ENCODE results near the gene SMIM41.

SMIM41 gene

GRCh38 chr12:52063082-52063924 is 16.2 kb upstream of the SMIM41 start:
- no peak for DNase-seq (ENCODE audit: low read depth in 4 of 4, low spot score in 1 of 4)

DNA sequence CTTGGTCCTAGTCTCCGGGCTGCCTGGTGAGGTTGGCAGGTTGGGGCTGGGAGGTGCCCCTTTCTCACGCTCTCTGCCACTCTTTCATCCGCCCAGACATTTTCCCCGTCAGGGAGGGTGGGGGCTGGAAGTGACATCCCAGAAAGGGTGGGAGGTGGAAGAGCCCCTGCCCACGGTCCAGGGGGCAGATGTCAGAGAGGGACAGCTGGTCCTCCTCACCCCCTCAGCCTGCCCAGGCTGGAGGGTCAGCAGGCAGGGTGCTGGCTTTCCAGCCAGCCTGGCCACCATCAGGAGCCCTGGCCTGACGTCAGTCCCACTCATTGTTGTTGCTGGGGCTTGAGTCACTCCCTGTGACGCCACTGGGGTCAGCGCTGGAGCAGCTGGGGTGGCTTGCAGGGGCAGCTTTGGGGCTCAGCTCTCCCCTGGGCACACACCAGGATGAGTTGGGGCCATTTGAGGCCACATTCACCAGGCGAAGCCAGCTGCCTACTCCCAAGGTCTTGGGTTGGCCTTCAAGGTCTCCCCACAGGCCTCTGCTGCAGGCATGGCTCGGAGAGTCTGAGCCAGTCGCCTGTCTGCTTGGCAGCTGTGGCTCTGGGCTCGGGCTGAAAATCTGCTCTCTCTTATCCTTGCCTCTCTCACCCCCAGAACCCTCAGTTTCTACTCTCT is 15.4 kb upstream of the SMIM41 start:
- no peak for DNase-seq (ENCODE audit: low read depth in 4 of 4, low spot score in 1 of 4)

DNA sequence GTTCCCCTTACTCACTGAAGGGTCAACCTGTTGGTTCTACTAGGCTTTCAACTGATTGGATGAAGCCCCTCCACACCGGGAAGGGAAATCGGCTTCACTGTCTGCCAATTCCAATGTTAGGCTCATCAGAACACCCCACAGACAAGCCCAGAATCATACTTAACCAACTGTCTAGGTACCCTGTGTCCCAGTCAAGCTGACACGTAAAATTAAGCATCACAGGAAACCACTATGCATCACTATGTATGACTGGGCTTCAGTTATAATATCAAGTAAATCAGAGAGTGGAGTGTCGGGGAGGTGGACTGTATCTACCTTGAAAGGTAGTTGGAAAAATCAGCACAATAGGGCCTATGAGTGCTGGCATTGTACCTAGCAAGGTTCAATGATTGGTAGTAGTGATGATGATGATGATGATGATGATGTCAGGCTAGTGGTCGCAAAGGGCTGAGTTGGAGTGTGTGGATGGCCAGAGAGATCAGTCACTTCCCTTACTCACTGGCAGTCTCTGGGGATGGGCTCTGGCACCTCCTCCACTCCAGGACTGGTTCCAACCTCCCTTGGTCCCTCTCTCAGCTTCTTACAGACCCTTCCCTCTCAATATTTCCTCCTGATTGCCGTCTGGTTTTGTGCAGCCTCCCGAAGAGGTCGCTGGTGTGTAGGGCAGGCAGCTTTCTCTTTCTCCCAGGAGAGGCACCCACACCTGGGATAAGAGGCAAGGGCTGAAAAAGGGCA is 13.0 kb upstream of the SMIM41 start:
- DNase-seq (ENCODE audit: low read depth in 4 of 4, low spot score in 1 of 4), result no peak

GRCh38 chr12:52067081-52067374 is 12.5 kb upstream of the SMIM41 start:
- no peak for DNase-seq (ENCODE audit: low read depth in 4 of 4, low spot score in 1 of 4)

DNA sequence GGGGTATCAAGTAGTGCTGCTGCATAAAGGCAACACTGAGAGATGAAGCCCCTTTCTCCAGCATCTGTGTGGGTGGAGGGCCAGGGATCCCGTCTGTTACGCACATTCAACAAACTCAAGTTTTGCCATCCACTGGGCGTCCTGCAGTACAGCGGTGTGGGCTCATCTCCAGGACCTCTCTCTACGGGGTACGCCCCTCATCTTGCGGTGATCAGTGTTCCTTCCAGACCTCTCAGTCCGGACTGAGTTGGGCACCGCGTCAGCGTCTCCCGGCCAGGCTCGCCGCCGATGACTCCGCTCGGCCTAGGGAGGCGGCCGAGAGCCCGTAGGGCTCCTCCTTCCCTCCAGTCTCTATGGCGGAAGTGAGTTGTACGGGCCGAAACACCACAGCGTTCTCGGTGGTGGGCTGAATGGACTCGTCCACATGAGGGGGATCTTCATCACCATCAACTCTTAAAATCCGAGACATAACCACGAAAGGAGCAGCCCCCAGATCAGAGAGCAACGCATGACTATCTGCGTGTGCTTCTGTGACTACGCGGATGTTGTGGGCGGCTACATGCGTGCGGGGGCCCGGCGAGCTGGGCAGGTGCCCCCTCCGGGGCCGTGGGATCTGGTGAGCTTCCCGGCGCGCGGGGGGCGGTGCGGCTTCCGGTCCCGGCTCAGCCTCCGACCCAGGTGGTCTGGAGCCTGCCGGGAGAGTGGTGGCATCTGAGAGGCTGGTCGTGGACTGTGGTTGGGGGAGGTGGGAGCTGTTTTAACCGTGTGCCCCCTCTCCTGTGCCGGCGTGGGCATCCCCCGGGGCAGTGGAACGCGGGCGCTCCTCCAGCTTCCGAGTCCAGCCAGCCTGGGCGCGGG is 9.9 kb upstream of the SMIM41 start, which contains the start of gene ATG101:
Gene ATG101 (plus strand): TSS at position 652 of the 858 bp plus-strand sequence. CDS start 3,673 bp downstream, outside the sequence.
- peak; percentile 59 to 79 (median 73) for DNase-seq (ENCODE audit: low read depth in 4 of 4, low spot score in 1 of 4)

DNA sequence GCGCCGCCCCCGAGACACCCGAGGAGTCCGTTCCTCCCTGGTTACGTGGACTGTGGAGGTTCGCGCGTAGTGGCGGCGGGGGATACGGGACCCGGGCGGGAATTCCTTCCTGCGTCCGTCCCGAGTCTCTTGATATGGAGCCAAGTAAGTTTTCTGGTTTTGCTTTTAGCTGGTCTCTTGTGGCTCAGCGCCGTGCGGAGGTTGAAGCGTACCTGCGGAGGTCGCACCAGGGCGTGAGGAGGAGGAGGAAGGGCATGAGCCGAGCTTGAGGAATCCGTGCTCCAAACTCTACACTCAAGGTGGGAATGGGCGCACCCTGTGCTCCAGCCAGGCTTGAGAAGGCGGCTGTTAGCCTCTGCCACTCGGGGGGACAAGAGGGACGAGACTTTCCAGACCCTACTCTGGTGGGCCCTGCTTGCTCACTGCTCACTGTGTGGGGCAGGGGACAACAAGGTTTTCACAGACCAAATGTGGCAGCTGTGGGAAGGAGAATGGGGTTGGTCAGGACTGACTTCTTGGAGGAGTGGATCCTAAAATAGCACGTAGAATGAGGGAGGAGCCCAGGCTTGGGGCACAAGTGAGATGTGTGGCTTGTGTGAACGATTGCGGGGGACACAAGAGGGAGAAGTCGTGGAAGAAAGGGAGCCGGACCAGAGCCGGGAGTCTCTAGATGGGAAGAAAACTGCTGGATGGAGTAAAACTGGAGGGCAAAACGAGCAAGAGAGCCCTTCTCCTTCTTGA is 9.1 kb upstream of the SMIM41 start:
- DNase-seq (ENCODE audit: low read depth in 4 of 4, low spot score in 1 of 4), result no peak

DNA sequence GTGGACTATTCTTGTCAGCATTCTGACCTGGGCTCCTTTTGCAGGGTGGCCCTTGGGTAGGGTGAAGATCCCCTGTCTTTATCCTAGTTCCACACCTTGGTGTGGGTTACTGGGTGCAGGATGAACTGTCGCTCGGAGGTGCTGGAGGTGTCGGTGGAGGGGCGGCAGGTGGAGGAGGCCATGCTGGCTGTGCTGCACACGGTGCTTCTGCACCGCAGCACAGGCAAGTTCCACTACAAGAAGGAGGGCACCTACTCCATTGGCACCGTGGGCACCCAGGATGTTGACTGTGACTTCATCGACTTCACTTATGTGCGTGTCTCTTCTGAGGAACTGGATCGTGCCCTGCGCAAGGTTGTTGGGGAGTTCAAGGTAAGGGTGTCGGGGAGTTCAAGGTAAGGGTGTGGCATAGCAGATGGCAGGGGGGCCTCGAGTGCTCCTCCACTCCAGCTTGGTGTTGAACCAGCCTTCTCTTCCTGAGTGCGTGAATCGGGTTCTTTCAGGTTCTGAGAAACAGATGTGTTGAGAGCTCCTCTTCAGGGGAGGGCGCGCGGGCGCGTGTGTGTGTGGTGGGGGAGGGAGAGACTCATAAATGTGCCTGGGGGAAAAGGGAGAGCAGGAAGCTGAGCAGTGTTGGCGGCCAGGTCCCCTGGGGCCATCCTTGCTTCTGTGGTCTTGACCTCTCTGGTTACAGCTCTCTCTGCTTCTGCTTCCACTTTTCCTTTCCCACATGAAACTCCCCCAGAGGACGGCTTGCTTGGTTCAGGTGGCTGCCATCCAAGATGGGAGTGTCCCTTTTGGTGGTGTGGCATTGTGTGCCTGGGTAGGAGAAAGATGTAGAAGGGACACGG is 5.7 kb upstream of the SMIM41 start:
- DNase-seq (ENCODE audit: low read depth in 4 of 4, low spot score in 1 of 4), result no peak

DNA sequence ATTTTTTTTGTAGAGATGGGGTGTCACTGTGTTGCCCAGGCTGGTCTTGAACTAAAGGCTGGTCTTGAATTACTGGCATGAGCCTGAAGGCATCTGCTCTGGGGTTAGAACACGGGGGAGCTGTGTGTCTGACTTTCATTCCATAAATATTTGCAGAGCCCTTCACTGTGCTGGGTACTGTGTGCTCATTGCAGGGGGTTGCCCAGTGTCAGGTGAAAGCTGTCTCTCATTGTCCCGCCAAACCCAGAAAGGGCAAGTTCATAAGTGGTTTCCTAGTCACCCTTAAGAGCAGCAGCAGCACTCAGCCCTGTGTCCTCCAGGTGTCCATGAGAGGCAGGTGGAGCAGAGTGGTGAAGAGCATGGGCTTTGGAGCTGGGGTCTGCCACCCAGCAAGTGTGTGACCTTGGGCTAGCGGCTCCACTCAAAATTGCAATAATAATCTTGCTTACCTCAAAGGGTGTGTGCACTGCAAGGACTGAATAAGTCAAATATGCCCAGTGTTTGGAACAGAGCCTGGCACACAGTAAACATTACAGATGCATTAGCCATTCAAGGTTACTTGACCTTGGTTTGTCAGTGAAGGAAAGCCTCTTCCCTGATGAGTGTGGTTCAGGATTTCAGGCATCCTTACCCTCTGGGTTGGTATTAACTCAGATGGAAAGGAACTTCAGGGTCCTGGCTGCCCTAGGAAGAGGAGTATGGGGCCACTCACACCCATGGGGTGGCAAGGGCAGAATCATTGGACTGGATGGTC is 4.4 kb upstream of the SMIM41 start:
- no peak for DNase-seq (ENCODE audit: low read depth in 4 of 4, low spot score in 1 of 4)

- no peak for DNase-seq (ENCODE audit: low read depth in 4 of 4, low spot score in 1 of 4)
These were observed 2.7 kb upstream of the SMIM41 start for GRCh38 chr12:52076811-52077210.

DNA sequence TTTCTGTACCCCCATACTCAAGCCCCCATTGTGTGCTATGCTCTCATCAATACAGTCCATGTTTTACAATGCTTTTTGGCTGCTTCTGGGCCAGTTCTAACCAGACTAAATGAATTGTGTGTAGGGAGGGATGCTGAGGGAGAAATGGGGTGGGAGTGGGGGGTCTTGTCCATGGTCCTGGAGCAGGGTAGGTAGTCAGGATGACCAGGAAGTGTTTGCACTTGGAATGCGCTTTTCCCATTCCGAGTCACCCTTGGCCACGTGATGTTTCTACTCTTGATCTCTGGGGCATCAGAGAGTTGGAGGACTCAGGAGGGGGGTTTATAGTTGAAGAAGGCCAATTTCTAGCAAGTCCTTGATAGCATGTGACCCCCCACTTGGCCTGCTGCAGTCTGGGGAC is 1.2 kb upstream of the SMIM41 start:
- DNase-seq (ENCODE audit: low read depth in 4 of 4, low spot score in 1 of 4), result no peak

DNA sequence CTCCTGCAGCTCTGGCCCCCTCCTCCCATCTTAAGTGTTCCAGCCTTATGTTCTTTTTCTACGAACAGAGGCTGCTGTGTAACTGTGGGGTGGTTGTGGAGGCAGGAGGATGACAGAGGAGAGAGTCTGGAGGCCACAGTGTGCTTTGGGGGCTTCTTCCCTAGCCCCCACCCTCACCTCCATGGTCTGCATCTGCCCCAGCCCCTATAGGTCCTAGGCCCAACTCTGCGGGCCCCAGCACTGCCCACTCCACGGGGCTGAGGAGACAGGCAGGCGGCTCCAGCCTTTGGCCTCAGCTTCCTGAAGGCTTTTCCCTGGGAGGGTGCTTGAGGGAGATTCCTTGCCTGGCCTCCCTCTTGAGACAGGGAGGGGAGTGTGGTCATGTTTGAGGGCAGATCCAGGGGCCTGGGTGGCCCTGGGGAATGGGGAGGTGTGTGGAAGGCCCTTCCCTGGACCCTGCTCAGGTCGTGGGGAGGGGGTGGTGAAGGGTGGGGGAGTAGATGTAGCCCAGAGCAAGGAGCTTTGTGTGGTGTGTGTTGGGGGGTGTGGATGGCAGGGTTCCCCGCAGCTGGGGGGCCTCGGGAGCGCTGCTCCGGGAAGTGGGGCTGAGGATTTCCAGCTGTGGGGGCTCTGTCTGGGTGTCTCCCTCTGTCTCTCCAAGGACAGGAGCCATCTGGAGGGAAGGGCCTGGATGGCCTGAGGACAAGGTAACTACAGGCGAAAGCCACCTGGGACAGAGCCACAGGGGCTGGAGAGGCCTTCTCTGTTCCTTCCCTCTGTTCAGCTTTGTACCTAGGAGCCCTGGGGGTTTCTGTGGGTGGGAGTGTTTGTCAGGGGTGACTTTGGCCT is 1.1 kb downstream of the SMIM41 start:
- DNase-seq (ENCODE audit: low read depth in 4 of 4, low spot score in 1 of 4), result no peak

DNA sequence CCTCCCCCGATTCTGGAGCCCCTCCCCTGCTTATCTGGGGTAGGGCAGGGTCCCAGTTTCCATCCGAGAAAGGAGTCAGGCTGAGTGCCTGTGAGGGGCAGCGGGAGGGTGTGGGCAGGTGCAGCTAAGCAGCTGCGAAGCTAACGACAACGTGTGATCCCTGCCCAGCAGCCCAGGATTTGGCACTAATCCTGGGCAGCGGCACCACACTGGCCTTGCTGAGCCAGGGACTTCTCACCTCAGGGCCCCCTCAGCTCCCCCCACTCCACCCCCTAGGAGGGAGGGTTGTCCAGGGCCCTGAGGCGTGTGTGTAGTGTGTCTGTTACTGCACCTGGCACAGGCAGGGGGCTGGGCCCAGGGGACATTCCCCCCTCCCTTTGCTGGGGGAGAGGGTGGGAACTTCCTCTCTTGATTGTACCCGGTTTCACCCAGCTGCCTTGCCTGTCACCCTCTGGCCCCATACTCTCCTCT is 1.8 kb downstream of the SMIM41 start:
- no peak for DNase-seq (ENCODE audit: low read depth in 4 of 4, low spot score in 1 of 4)

GRCh38 chr12:52082026-52082668 is 2.6 kb downstream of the SMIM41 start:
- no peak for DNase-seq (ENCODE audit: low read depth in 4 of 4, low spot score in 1 of 4)

- DNase-seq (ENCODE audit: low read depth in 4 of 4, low spot score in 1 of 4), result no peak
These were observed 3.1 kb downstream of the SMIM41 start for GRCh38 chr12:52082669-52082987.

DNA sequence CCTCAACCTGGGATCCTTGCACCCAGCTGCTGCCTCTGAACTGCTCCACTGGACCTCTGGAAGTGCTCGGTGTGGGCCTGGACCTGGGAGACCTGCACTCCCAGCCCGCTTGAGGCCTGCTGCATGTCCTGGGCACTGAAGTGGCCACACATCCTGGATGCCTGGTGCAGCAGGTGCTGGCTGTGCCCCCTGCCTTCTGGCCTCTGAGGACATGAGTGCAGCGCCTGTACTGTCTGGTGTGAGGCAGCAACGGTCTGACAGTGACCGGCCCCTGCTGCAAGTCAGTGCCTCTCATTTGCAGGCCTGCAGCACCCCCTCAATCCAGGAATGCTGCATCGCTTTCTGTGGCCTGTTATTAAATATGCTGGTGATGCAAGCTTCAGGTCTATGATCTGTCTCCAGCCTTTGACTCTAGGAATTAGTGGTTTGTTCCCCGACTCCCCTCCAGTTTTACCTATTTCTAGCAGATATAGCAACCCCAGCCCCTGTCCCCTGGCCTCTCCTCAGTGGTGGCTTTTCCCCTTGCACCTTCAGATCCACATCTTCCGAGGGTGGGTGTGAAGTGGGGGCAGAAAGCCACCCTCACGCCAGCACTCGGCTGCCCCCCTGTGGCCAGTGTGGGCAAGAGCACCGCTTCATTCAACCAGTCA is 3.6 kb downstream of the SMIM41 start:
- peak; percentile 39 to 55 (median 44) for DNase-seq (ENCODE audit: low read depth in 4 of 4, low spot score in 1 of 4)

DNA sequence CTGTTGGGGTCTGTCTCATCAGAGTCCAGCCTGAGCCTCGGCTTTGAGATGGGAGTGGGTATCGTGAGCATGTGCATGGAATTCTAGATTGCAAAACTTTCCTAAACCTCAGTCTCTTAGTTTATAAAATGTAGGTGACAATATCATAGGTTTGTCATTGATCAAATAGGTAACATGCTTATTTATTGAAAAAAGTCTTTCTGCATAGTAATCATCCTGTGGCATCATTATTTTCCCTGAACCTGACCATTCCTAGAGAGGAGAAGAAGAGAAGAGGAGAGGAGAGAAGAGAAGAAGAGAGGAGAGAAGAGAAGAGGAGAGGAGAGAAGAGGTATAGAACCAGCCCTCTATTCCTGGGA is 4.1 kb downstream of the SMIM41 start:
- DNase-seq (ENCODE audit: low read depth in 4 of 4, low spot score in 1 of 4), result no peak

Data from stimulated activated CD4-positive, alpha-beta T cell treated with anti-CD3 and anti-CD28 coated beads, Interleukin-1b, Interleukin-23, amount 100 ng/mL, for 24 hours (primary cell).